Erythroblast (primary cell): ENCODE results near the gene SHFL.

ENCODE experiments used
- GATA1 ChIP-seq: IDR thresholded peaks from 2 replicates; pipeline ENCODE4 v1.6.1; 2011; ENCODE audit warnings: low read depth, mild to moderate bottlenecking, control low read depth, low read length, moderate library complexity
- POLR2A ChIP-seq: IDR thresholded peaks from 2 replicates; pipeline ENCODE4 v1.6.1; 2011; ENCODE audit warnings: mild to moderate bottlenecking, low read length

DNA sequence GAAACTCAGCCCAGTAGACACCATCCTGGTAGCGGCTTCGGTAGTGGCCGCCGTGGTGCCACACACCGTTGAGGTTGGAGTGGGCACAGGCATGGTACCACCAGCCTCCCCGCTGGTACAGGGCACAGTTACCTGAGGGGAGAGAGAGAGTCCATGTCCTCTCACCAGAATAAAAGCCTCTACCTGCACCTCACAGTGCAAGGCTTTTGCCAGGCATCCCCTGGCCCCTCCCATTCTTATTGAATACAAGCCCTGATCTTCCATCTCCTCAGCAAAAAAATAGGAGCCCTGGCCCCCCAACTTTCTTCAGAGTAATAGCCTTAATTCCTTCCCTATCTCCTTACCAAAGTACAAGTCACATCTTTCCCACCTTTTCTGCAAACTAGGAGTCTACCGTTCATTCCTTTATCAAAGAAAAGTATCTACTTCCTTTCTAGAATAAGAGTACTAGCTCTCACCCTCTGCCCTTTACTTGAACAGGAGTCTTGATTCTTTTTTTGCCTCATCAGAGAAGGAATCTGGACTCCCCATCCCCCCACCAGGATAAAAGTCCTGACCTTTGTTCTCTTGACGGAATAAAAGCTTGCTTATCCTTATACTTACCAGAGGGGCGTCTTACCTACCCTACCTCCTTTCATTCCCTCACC, 6.7 kb downstream of the SHFL start:
- TF ChIP-seq POLR2A = no peak
- no peak for TF ChIP-seq GATA1
